Progenitor cell of endocrine pancreas (in vitro differentiated cells): ENCODE measurements around the gene ADAD2. TPM values are rescaled to one million over a fixed set of nuclear protein-coding genes. Genes with fewer than 3 reads are reported as not detected.
"Not testable (repeated sequence)": the region's sequence is repeated elsewhere in the genome, so short reads cannot be mapped to it uniquely, and the experiment has no call there.

Experiments used
- DNase-seq: peaks from one replicate; pipeline ENCODE4 v3.0.0; 2021; ENCODE audit warnings: low spot score; ENCODE audit not compliant: unreplicated experiment
- H3K27ac Mint-ChIP-seq: 2 replicates; pipeline ENCODE4 v1.8.0; 2021; ENCODE audit warnings: mild to moderate bottlenecking, moderate library complexity, mixed read lengths
- H3K27me3 Mint-ChIP-seq: 2 replicates; pipeline ENCODE4 v1.8.0; 2021; ENCODE audit warnings: mixed read lengths
- H3K36me3 Mint-ChIP-seq: 2 replicates; pipeline ENCODE4 v1.8.0; 2022; ENCODE audit warnings: mixed read lengths; ENCODE audit not compliant: insufficient read depth
- H3K4me1 Mint-ChIP-seq: 2 replicates; pipeline ENCODE4 v1.8.0; 2021; ENCODE audit warnings: low read depth, mixed read lengths
- H3K4me3 Mint-ChIP-seq: 2 replicates; pipeline ENCODE4 v1.8.0; 2021; ENCODE audit warnings: low read depth, mild to moderate bottlenecking, moderate library complexity, mixed read lengths
- H3K9me3 Mint-ChIP-seq: 2 replicates; pipeline ENCODE4 v1.8.0; 2021; ENCODE audit warnings: low read depth, mixed read lengths
- CTCF ChIP-seq: fragments of 200-600 bp; sonication (generic); IDR thresholded peaks from one replicate; pipeline ENCODE4 v1.5.0; 2021; ENCODE audit warnings: antibody characterized with exemption, mild to moderate bottlenecking; ENCODE audit not compliant: unreplicated experiment
- total RNA-seq: library from RNA; stranded (reverse); gene quantifications from 2 replicates; pipeline ENCODE4 v1.2.1, GENCODE V29; 2021

Gene ADAD2
- total RNA-seq, 1 donor from 2014 or later = not detected

GRCh38 chr16:84212631-84213030, 21.7 kb downstream of the ADAD2 start:
- no peak for DNase-seq
- H3K27me3 Mint-ChIP-seq = peaks cover 8% of the 10 kb centered on the region
- H3K4me1 Mint-ChIP-seq = no peaks in the 10 kb centered on the region
- TF ChIP-seq CTCF = no peak
- no peak overlapping the region for H3K4me3 Mint-ChIP-seq
- H3K36me3 Mint-ChIP-seq = no peaks in the 10 kb centered on the region
- no peak overlapping the region for H3K27ac Mint-ChIP-seq
- H3K9me3 Mint-ChIP-seq = peaks cover 2% of the 10 kb centered on the region

- DNase-seq = no peak
Observed at GRCh38 chr16:84214451-84215066, 23.6 kb downstream of the ADAD2 start.

GRCh38 chr16:84215531-84215930, 24.6 kb downstream of the ADAD2 start:
- H3K4me3 Mint-ChIP-seq = no peak overlapping the region
- no peak for DNase-seq
- H3K27ac Mint-ChIP-seq = no peak overlapping the region
- no peaks in the 10 kb centered on the region for H3K9me3 Mint-ChIP-seq
- no peaks in the 10 kb centered on the region for H3K4me1 Mint-ChIP-seq
- no peak for TF ChIP-seq CTCF
- peaks cover 18% of the 10 kb centered on the region for H3K27me3 Mint-ChIP-seq
- H3K36me3 Mint-ChIP-seq = no peaks in the 10 kb centered on the region

More at GRCh38 chr16:84214451-84215066, 23.6 kb downstream of the ADAD2 start:
- H3K4me1 Mint-ChIP-seq = no peaks in the 10 kb centered on the region
- no peak overlapping the region for H3K27ac Mint-ChIP-seq
- peaks cover 2% of the 10 kb centered on the region for H3K9me3 Mint-ChIP-seq
- TF ChIP-seq CTCF = no peak
- peaks cover 18% of the 10 kb centered on the region for H3K27me3 Mint-ChIP-seq
- no peaks in the 10 kb centered on the region for H3K36me3 Mint-ChIP-seq
- H3K4me3 Mint-ChIP-seq = no peak overlapping the region

GRCh38 chr16:84216144-84216543, 25.2 kb downstream of the ADAD2 start:
- H3K4me3 Mint-ChIP-seq, H3K4me1 Mint-ChIP-seq, H3K36me3 Mint-ChIP-seq, H3K27ac Mint-ChIP-seq, DNase-seq, H3K9me3 Mint-ChIP-seq: not testable (repeated sequence)
- H3K27me3 Mint-ChIP-seq = peaks cover 20% of the 10 kb centered on the region

GRCh38 chr16:84218176-84218823, 27.3 kb downstream of the ADAD2 start:
- TF ChIP-seq CTCF = no peak
- no peaks in the 10 kb centered on the region for H3K36me3 Mint-ChIP-seq
- no peak for DNase-seq
- no peak overlapping the region for H3K27ac Mint-ChIP-seq
- H3K27me3 Mint-ChIP-seq = peaks cover 16% of the 10 kb centered on the region
- no peak overlapping the region for H3K4me3 Mint-ChIP-seq
- no peaks in the 10 kb centered on the region for H3K9me3 Mint-ChIP-seq
- H3K4me1 Mint-ChIP-seq = no peaks in the 10 kb centered on the region

- Mint-ChIP-seq H3K4me1 (no peaks in the 10 kb centered on the region), H3K27me3 (peaks cover 16% of the 10 kb centered on the region), H3K36me3 (no peaks in the 10 kb centered on the region), H3K4me3 (no peak overlapping the region), H3K27ac (no peak overlapping the region), H3K9me3 (no peaks in the 10 kb centered on the region)
- DNase-seq = no peak
- TF ChIP-seq CTCF = no peak
Observed at GRCh38 chr16:84218956-84219355, 28.0 kb downstream of the ADAD2 start.
